ENCODE results near the gene SPIRE1.

Gene SPIRE1

DNA sequence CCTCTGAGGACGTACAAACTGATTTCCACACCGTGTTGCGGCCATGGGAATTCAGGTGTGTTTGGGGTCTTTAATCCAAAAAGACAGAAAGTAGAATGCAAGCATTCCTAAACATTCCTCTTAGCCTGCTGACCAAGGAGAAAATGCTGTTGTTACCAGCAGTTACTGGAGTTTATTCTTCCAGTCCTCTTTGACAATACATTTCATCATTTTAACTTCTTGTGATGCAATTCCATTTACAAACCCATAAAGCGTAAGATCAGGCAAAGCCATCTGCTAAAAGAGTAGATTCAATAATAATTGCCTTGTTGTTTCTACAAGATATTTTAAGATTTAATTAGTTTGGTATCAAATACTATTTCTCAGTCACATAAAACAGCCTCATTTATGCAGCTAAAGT is 32.7 kb downstream of the SPIRE1 start:
- TF ChIP-seq, protein P1, sequence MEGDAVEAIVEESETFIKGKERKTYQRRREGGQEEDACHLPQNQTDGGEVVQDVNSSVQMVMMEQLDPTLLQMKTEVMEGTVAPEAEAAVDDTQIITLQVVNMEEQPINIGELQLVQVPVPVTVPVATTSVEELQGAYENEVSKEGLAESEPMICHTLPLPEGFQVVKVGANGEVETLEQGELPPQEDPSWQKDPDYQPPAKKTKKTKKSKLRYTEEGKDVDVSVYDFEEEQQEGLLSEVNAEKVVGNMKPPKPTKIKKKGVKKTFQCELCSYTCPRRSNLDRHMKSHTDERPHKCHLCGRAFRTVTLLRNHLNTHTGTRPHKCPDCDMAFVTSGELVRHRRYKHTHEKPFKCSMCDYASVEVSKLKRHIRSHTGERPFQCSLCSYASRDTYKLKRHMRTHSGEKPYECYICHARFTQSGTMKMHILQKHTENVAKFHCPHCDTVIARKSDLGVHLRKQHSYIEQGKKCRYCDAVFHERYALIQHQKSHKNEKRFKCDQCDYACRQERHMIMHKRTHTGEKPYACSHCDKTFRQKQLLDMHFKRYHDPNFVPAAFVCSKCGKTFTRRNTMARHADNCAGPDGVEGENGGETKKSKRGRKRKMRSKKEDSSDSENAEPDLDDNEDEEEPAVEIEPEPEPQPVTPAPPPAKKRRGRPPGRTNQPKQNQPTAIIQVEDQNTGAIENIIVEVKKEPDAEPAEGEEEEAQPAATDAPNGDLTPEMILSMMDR (IDR thresholded peaks at IDR 0.05; ENCODE audit: insufficient read depth, low read length, poor library complexity, severe bottlenecking), result no peak
- no peak for TF ChIP-seq EZH2phosphoT487 (conservative IDR thresholded peaks at IDR 0.05; ENCODE audit: low read length)
- H3K4me3 ChIP-seq (ENCODE audit: insufficient read depth, low read length, poor library complexity, severe bottlenecking), result no peak overlapping the region
- no peaks in the 10 kb centered on the region for H3K79me2 ChIP-seq (ENCODE audit: insufficient read depth, low read length)
- H3K27me3 ChIP-seq (ENCODE audit: low read length), result no peaks in the 10 kb centered on the region
- H4K20me1 ChIP-seq (ENCODE audit: low read depth, low read length), result no peaks in the 10 kb centered on the region
- H3K27ac ChIP-seq (ENCODE audit: low read depth, low read length), result no peak overlapping the region
- no peaks in the 10 kb centered on the region for H3K9me3 ChIP-seq (ENCODE audit: insufficient read depth, low read length)
- H3K36me3 ChIP-seq (ENCODE audit: low read length), result no peaks in the 10 kb centered on the region
- no peaks in the 10 kb centered on the region for H3K9me2 ChIP-seq (replicated peaks; ENCODE audit: insufficient read depth, low read length)
- H2AFZ ChIP-seq (ENCODE audit: low read depth, low read length, severe bottlenecking), result no peak overlapping the region
- no peaks in the 10 kb centered on the region for H3F3A ChIP-seq (ENCODE audit: insufficient read depth)
- H3K4me2 ChIP-seq (ENCODE audit: low read depth, low read length, poor library complexity, severe bottlenecking), result no peak overlapping the region
- H3K9ac ChIP-seq (ENCODE audit: low read length), result no peak overlapping the region

DNA sequence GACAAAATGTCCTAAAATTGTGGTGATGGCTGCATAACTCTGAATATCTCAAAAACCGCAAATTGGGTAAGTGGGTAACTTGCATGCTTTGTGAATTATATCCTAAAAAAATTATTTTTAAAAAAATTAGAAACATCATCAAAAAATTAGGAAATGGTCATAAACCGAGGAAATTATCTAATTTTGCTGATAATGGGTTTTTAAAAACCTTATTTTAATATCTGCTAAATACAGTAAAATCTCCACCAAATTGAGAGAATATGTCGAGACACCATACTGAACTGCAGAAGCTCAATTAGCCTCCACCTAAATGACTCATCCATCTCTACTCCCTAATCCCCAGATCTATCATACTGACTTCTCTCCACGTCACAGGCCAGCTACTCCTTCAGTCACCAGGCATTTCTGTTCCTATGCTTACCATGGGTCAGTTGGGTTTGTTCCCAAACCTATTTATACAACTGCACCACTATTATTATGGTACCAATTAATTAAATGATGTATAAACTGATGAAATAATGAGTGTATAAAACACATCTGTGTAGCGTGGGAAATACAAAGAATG is 36.1 kb downstream of the SPIRE1 start:
- no peaks in the 10 kb centered on the region for H3K9me2 ChIP-seq (replicated peaks; ENCODE audit: insufficient read depth, low read length)
- H3K9me3 ChIP-seq (ENCODE audit: insufficient read depth, low read length), result no peaks in the 10 kb centered on the region
- H3K27me3 ChIP-seq (ENCODE audit: low read length), result no peaks in the 10 kb centered on the region
- TF ChIP-seq EZH2phosphoT487 (conservative IDR thresholded peaks at IDR 0.05; ENCODE audit: low read length), result no peak
- TF ChIP-seq, protein P1 (IDR thresholded peaks at IDR 0.05; ENCODE audit: insufficient read depth, low read length, poor library complexity, severe bottlenecking), result no peak
- no peaks in the 10 kb centered on the region for H3K79me2 ChIP-seq (ENCODE audit: insufficient read depth, low read length)
- H3K4me2 ChIP-seq (ENCODE audit: low read depth, low read length, poor library complexity, severe bottlenecking), result no peak overlapping the region
- no peak overlapping the region for H3K27ac ChIP-seq (ENCODE audit: low read depth, low read length)
- no peak overlapping the region for H3K4me3 ChIP-seq (ENCODE audit: insufficient read depth, low read length, poor library complexity, severe bottlenecking)
- no peak overlapping the region for H2AFZ ChIP-seq (ENCODE audit: low read depth, low read length, severe bottlenecking)
- no peaks in the 10 kb centered on the region for H3K36me3 ChIP-seq (ENCODE audit: low read length)
- H3K9ac ChIP-seq (ENCODE audit: low read length), result no peak overlapping the region
- H3F3A ChIP-seq (ENCODE audit: insufficient read depth), result no peaks in the 10 kb centered on the region
- H4K20me1 ChIP-seq (ENCODE audit: low read depth, low read length), result no peaks in the 10 kb centered on the region

DNA sequence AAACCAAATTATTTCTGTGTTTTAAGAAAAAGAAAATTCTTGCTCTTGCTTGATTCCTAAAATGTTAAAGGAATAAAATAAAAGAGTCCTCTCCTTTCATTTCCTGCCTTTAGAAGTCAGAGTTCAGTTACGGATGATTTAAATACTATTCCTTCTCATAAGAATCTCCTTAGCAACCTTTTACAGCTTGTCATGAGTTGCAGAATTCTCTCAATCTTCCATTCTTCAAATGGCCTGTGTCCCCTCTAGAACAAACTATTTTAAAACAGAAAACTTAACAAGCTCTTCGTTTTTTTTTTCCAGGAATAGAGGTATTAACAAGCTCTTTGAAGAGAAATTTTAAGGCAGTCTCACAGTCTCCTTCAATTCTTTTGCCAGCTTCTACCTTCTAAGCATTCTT is 42.2 kb downstream of the SPIRE1 start:
- Histone ChIP-seq H3K4me2 (ENCODE audit: low read depth, low read length, poor library complexity, severe bottlenecking) (no peak overlapping the region), H3K27me3 (ENCODE audit: low read length) (no peaks in the 10 kb centered on the region), H3K9me2 (replicated peaks; ENCODE audit: insufficient read depth, low read length) (no peaks in the 10 kb centered on the region), H3K27ac (ENCODE audit: low read depth, low read length) (no peak overlapping the region), H3K9ac (ENCODE audit: low read length) (no peak overlapping the region), H4K20me1 (ENCODE audit: low read depth, low read length) (no peaks in the 10 kb centered on the region), H3K9me3 (ENCODE audit: insufficient read depth, low read length) (no peaks in the 10 kb centered on the region), H3F3A (ENCODE audit: insufficient read depth) (no peaks in the 10 kb centered on the region), H3K4me3 (ENCODE audit: insufficient read depth, low read length, poor library complexity, severe bottlenecking) (no peak overlapping the region), H2AFZ (ENCODE audit: low read depth, low read length, severe bottlenecking) (no peak overlapping the region), H3K36me3 (ENCODE audit: low read length) (no peaks in the 10 kb centered on the region), H3K79me2 (ENCODE audit: insufficient read depth, low read length) (no peaks in the 10 kb centered on the region)
- TF ChIP-seq EZH2phosphoT487 (conservative IDR thresholded peaks at IDR 0.05; ENCODE audit: low read length), result no peak
- TF ChIP-seq, protein P1 (IDR thresholded peaks at IDR 0.05; ENCODE audit: insufficient read depth, low read length, poor library complexity, severe bottlenecking), result no peak
